DOHH2 (cell line): ENCODE data around the gene LATS1.

Source experiments
- CTCF ChIP-seq: fragments of 200-600 bp; sonication (generic); IDR thresholded peaks from one replicate; pipeline ENCODE4 v1.5.1; 2014; ENCODE audit warnings: antibody characterized with exemption, mild to moderate bottlenecking, low read depth, low read length; ENCODE audit not compliant: poor library complexity, severe bottlenecking
- EZH2phosphoT487 ChIP-seq: fragments of 200-600 bp; sonication (generic); IDR thresholded peaks from 2 replicates; pipeline ENCODE4 v1.6.1; 2017; ENCODE audit warnings: borderline replicate concordance, mild to moderate bottlenecking, antibody characterized with exemption, low read length, moderate library complexity, mixed read lengths

- TF ChIP-seq CTCF (no peak), EZH2phosphoT487 (no peak)
Observed at GRCh38 chr6:149642829-149643580, 74.9 kb downstream of the LATS1 start.
